Measurements from ENCODE around the gene PRTN3.

DNA sequence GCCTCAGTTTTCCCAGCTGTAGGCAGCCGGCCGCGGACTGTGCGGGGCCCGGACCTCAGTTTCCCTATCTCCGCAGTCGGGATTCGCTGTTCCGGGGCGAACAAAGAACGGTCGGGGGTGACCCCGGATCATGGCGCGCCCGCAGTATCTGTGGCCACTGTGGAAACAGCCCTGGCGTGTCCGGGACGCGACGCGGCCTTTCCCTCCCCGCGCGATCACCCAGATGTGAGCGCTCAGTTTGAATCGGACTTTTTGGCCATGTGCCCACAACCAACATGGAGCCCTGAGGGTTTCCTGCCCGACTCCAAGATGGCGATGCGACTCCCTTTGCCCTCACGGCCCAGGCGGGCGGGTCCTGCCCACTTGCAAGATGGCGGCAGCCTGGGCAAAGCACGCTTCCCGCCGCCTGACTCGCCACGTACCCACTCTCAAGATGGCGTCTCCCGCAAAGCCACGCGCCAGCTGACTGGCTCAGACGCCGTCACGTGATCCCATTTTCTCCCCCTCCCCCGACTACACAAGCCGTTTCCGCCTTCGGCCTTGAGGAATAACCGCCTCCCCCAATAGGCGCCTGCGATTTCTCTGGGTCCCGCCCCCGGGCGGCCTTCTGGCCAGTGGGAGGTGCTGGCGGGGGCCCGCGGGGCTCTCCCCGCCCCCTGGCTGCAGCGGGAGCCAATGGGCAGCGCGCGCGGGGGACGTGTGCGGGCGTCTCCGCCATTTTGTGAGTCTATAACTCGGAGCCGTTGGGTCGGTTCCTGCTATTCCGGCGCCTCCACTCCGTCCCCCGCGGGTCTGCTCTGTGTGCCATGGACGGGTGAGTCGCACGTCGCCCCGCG lies 43.9 kb upstream of the PRTN3 start, which contains the start of gene PTBP1:
- TF ChIP-seq EZH2phosphoT487 (IDR thresholded peaks at IDR 0.05; ENCODE audit: borderline replicate concordance) (no peak), POLR2AphosphoS5 (IDR thresholded peaks at IDR 0.05; ENCODE audit: low read depth, low read length) (peak; percentile 92), YY1 (IDR thresholded peaks at IDR 0.05; ENCODE audit: extremely low read depth, insufficient replicate concordance, low read depth, low read length) (peak; percentile 99), EGR1 (IDR thresholded peaks at IDR 0.05; ENCODE audit: low read depth) (peak; percentile 97), ZNF274 (IDR thresholded peaks at IDR 0.05; ENCODE audit: low read depth, low read length) (no peak)
- TF ChIP-seq, protein P1, sequence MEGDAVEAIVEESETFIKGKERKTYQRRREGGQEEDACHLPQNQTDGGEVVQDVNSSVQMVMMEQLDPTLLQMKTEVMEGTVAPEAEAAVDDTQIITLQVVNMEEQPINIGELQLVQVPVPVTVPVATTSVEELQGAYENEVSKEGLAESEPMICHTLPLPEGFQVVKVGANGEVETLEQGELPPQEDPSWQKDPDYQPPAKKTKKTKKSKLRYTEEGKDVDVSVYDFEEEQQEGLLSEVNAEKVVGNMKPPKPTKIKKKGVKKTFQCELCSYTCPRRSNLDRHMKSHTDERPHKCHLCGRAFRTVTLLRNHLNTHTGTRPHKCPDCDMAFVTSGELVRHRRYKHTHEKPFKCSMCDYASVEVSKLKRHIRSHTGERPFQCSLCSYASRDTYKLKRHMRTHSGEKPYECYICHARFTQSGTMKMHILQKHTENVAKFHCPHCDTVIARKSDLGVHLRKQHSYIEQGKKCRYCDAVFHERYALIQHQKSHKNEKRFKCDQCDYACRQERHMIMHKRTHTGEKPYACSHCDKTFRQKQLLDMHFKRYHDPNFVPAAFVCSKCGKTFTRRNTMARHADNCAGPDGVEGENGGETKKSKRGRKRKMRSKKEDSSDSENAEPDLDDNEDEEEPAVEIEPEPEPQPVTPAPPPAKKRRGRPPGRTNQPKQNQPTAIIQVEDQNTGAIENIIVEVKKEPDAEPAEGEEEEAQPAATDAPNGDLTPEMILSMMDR (IDR thresholded peaks at IDR 0.05 in 2 of 3, conservative IDR thresholded peaks at IDR 0.05 in 1 of 3; ENCODE audit: borderline replicate concordance in 1 of 3, insufficient read depth in 1 of 3, low read depth in 2 of 3, low read length in 2 of 3): peak in 1 of 3 experiments; percentile 16; a peak in 1 of 6 replicates

All from HCT116 (cell line).